SKM-1 treated with dmso at 0.1 percent for 144 hours (cell line): ENCODE measurements around the gene TBCK.
"Not testable (repeated sequence)": the region's sequence is repeated elsewhere in the genome, so short reads cannot be mapped to it uniquely, and the experiment has no call there.

Source experiments
- DNase-seq: peaks from one replicate; lab custom pipeline; 2025; ENCODE audit not compliant: unreplicated experiment; lab: John Stamatoyannopoulos, UW

TBCK gene

DNA sequence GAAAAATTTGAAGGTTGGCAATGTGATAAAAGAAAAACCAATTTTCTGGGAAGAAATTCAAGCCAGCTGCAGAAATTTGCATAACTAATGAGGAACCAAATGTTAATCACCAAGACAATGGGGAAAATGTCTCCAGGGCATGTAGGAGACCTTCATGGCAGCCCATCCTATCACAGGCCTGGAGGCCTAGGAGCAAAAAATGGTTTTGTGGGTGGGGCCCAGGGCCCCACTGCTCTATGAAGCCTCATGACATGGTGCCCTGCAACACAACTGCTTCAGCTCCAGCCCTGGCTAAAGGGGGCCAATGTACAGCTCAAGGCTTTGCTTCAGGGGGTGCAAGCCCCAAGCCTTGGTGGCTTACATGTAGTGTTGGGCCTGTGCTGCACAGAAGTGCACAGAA lies 184.0 kb downstream of the TBCK start:
- DNase-seq = no peak

DNA sequence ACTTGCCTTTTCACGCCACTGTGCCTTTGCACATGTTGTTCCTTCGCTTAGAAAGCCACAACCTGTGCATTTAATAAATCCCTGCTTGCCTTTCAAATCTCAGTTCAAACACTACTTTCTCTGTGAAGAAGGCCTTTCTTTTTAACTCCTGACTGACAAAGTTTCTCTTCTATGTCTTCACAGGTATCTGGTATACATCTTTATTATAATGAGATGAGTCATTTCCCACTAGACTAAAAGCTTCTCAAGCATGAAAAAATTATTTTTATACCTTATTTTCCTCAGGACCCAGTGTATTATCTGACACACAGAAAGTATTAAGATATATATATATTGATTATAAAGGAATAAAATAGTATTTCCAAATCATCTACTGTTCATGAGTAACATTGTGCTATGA lies 189.9 kb downstream of the TBCK start:
- no peak for DNase-seq

- DNase-seq = not testable (repeated sequence)
Observed at GRCh38 chr4:106119949-106120555, 196.0 kb downstream of the TBCK start.

GRCh38 chr4:106116025-106116424 lies 200.0 kb downstream of the TBCK start:
- DNase-seq = no peak

- DNase-seq = no peak
Observed at GRCh38 chr4:106114270-106114669, 201.7 kb downstream of the TBCK start.

DNA sequence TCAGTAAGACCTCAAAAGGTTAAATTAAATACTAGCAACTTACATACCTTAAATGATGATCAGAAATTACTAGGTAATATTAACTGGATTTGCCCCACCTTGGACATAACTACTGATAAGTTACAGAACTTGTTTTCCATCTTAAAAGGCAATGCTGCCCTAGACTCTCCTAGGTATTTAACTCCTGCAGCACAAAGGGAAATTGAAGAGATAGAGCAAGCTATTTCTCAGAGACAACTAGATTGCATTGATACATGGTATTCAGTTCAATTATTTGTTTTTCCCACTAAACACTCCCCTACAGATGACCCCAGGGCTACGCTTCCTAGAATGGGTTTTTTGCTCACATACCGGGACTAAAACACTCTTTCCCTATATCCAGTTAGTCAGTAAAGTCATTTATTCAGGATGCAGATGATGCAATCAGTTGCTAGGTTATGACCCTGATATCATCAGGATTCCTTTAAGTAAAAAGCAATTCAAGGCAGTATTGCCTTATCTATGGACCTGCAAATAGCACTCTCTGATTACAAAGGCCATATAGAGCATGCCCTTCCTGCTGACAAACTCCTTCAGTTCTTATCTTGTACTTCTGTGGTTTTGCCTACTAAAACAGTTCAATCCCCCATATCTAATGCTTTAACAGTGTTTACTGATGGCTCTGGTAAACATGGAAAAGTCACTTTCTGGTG lies 204.1 kb downstream of the TBCK start:
- DNase-seq = not testable (repeated sequence)

DNA sequence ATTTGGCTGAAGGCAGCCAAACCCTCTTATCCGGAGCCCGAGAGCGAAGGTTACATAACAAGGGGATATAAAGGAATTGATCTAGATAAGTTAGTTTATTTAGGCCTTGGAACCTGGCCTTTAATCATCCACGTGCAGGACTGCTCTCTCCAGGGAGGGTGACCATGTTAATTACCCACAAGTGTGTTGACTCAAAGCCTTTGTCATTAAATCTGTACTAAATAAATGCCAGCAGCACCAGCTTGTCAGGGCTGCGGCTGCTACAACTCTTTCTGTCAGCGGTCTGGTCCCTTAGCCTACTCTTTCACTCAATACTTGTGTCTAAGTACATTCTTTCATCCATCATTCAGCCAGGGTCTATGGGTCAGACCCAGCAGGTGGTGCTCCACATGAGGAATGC lies 206.1 kb downstream of the TBCK start:
- DNase-seq = no peak

GRCh38 chr4:106105697-106106096 lies 210.3 kb downstream of the TBCK start:
- DNase-seq = no peak

GRCh38 chr4:106104276-106104675 lies 211.7 kb downstream of the TBCK start:
- no peak for DNase-seq

- DNase-seq = no peak
Observed at GRCh38 chr4:106096454-106096853, 219.6 kb downstream of the TBCK start.

- DNase-seq = no peak
Observed at GRCh38 chr4:106095408-106095807, 220.6 kb downstream of the TBCK start.

GRCh38 chr4:106092361-106093040 lies 223.5 kb downstream of the TBCK start:
- DNase-seq = no peak

GRCh38 chr4:106090826-106091225 lies 225.2 kb downstream of the TBCK start:
- no peak for DNase-seq

DNA sequence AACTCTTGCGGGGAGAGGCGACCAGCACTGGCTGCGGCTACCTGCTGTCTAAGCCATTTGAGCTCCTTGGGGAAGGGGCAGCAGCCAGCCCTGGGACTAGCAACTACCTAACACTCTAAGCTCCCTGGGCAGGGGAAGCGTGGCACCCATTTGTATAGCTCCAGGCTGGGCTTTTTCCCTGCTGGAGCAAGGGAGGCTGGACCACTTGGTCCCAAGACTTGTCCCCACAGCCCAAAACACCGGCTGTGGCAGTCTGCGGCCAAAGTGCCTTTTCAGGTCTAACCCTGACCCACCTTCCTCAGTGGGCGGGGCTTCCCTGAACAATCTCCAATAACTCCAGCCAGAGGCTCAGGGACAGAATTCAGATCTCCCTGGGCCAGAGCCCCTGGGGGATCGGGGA lies 232.9 kb downstream of the TBCK start:
- no peak for DNase-seq

- DNase-seq = no peak
Observed at GRCh38 chr4:106080376-106080775, 235.6 kb downstream of the TBCK start.

DNA sequence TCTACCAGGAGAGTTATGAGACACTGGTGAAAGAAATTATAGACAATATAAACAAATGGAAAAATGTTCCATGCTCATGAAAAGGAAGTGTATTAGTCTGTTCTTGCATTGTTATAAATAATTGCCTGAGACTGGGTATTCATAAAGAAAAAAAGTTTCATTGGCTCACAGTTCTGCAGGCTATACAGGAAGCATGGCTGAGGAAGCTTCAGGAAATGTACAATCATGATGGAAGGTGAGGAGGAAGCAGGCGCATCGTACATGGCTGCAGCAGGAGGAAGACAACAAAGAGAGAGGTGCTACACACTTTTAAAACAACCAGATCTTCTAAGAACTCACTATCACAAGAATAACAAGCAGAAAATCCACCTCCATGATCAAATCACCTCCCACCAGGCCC lies 236.4 kb downstream of the TBCK start:
- DNase-seq = no peak

- no peak for DNase-seq
Observed at GRCh38 chr4:106065018-106065417, 251.0 kb downstream of the TBCK start.

DNA sequence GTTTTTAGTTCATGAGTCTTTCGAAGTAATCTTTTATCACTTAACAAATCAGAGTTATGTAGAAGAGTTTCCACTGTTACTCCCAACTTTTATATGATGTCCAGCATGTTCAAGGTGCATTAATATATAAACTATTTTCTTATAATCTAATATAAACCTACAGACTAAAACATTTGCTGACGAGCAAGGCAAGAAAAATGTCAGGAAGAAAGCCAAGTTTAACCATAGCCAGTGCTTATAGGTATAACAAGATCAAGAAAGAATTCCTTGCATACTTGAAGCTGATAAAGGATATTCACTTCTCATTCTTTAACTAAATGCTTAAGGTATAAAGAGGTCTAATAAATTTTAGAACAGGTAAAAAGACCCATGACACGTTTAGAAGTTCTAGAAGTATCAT lies 253.0 kb downstream of the TBCK start:
- DNase-seq = no peak

DNA sequence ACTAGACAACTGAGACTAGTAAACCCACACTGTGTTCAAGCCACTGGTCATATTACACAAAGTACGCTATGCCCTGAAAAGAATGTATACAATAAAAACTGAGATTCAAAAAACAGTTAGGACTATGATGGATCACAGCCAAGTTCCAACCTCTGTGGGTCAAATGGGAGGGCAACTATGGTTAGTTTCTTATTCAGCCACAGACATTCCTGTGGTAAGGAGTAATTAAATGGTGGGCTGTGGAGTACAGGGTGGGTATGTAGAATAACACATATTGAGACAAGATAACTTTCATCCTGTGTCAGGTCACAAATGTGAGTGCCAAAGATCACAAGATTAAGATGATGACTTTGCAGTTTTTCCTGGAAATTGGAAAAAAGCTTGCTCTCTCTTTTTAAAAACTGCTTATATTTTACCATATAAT lies 253.5 kb downstream of the TBCK start:
- no peak for DNase-seq

DNA sequence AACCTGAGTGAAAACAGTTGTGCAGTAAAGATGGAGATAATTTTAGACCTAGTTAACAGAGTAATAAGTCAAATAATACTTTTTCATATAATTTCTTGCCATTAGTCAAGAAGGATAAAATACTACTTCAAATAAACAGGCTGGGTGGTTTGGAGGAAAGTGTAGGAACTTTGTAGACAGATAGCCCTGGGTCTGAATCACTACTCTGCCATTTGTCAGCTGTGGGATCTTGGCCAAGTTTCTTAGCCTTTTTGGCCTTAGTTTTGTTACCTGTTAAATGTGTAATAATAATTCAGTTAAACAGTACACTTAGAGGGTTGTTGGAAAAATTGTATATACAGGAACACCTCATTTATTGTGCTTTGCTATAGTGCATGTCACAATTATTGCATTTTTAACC lies 257.1 kb downstream of the TBCK start:
- DNase-seq = no peak

GRCh38 chr4:106056914-106057313 lies 259.1 kb downstream of the TBCK start:
- no peak for DNase-seq

DNA sequence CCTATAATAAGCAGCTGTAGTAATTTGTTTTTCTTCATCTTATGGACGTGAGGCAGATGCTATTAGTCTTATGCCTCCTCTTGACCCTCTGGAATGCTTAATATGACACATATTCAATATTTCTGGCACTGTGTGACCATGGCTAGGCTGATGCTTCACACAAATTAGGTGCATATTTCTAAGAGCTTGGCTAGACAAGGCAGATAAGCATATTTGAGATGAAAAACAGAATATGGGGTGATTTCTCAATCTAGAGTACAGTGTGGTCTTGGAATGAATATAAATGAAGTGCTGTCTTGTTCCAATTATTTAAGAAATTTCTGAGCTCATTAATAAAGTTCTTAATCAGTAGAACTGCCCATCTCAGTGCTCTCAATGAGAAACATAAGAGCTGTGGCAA lies 264.5 kb downstream of the TBCK start:
- no peak for DNase-seq
